ENCODE measurements around the gene SPATA16.
A peak's percentile ranks its signal among the peaks of the same experiment; 100 is the strongest.
"Not testable (repeated sequence)": the region's sequence is repeated elsewhere in the genome, so short reads cannot be mapped to it uniquely, and the experiment has no call there.

The SPATA16 gene

DNA sequence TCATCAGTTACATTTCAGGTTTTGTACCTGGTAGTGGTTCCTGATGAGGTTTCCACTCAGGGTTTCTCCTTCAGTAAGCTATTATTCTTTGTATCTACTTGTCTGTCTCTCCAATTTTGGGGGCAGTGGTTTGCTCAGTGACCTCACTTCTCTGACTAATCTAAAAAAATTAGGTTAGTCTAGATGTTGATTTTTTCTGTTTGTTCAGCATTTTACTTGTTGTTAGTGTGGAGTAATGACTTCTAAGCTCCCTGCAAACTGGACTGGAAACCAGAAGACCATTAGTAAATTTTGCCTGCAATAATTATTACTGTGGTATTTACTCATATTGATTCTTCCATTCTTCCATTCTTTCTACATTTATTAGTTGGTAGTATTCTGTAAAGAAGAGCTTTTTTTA is 139.4 kb downstream of the SPATA16 start:
- no peak for DNase-seq

DNA sequence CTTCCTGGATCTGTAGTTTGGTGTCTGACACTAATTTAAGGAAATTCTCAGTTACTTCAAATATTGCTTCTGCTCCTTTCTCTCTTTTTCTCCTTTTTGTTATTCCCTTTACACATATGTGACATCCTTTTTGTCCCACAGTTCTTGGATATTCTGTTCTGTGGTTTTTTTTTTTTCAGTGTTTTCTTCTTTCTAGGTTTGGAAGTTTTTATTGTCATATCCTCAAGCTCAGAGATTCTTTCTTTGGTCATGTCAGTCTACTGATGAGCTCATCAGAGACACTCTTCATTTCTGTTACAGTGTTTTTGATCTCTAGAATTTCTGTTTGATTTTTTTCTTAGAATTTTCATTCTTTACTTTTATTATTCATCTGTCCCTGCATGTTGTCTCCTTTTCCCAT is 140.5 kb downstream of the SPATA16 start:
- DNase-seq = no peak

DNA sequence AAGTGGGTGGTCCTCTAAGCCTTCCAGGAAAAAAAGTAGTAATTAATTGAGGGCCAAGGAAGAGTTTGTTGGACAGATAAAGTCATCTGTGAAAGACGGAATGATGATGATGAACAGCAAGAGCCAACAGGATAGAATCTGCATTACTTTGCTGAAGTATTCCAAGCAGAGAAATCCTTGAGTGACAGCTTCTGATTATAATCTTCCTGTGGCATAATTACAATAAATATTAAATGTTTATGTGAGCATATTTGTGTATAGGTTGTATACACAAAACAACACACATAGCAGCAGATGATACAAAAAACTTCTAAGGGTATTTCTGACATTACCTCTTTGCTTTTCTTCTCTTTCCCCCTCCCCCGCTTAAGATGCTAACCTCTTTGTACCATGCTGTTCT is 147.6 kb downstream of the SPATA16 start:
- no peak for DNase-seq

DNA sequence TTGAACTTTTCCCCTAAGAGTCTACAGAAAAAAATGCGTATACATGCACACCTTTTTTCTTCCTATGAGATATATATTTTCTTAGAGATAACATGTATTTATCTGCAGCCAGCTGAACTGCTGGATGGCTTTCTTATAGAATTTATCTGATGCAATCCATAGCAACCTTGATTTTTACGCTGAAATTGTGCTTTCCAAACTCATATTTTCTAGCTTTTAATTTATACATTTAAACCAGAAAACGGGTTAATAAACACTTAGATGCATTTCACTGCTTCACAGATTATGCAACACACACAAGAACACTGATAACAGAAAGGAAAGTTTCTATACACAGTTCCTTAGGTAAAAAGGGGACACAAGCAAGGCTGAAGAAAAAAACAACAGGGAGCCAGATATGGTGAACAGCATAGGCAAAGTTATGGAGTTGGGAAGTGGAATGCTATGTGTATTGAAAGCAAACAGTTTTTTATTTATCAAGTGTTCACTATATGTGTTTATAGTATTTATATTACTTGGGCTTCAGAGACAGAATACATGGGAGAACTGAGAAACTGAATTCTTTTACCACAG is 149.5 kb downstream of the SPATA16 start:
- no peak for DNase-seq

DNA sequence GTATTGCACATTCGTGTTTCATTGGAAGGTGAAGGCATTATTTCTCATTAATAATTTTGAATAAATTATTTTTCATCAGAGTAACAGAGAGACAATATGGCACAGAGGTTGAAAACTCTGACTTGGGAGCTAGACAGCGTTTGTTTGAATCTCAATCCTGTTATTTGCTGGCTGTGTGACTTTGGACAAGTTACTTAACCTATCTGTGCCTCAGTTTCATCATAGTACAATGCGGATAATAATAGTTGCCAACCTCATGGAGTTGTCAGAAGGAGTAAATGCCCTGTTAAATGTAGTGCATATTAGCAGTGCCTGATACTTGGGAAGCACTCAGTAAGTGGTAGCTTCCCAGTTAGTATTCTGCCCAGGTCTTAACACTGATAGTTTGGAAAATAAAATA is 151.7 kb downstream of the SPATA16 start:
- no peak for DNase-seq

DNA sequence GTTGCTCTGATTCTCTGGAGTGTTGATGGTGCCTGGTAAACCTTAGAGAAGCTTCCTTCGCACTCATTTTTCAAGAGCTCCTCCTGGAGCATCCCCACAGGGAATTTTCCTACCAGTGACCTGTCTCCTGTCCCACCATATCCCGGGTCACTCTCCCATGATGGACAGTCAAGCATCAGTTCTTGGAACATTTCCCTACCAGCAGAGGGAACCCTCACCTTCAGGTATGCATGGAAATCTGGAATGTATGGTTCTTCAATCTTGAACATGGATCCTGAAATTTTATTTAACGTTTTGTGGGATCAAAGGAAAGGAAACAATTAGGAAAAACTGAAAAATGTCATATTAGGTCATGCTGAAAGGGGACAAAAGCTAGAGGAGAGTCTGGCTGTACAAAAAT is 153.8 kb downstream of the SPATA16 start:
- DNase-seq = no peak

DNA sequence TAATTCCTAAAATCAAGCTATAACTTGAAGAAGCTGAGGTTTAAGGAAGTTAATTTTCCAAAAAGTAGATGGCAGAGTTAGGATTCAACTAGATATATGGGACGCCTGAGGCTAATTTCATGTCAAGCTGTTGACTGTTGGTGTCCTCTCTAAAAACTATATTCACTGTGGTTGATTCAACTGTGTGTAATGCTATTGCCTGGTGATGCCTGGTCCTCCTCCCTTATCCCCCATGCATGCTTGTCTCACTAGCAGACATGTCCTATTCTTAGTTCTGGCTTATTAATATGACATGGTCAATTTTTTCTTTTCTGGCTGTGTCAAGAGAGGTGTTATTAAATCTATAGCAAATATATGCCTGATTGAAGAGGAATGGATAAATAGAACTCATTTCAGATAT is 156.1 kb downstream of the SPATA16 start:
- DNase-seq = no peak

DNA sequence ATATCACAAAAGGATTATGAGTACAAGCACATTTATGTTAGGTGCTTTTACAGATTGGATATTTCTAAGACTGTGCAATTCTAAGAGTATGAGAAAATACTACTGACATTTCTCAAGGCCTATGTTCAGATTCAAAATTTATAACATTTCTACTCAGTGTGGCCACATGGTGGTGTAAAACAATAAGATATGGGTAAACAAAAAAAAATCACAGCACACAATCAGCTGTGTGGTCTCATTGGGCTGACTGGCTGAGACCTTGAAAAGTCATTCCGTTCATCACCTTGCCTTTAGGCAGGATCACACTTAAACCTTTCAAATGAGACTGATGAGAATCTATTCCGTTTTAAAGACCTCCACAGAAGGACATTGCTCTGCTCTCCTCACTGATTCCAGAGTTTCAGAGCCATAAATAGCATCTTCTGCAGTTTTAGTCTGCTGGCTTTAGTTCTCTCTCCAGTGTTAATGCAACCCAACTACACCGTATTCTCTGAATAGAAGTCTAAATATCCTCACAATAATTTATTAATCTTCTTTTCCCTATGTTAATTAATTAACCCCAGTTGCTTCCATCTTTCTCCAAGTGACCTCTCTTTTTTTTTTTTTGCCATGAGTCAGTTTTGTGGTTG is 158.2 kb downstream of the SPATA16 start:
- DNase-seq = peak; percentile 16

DNA sequence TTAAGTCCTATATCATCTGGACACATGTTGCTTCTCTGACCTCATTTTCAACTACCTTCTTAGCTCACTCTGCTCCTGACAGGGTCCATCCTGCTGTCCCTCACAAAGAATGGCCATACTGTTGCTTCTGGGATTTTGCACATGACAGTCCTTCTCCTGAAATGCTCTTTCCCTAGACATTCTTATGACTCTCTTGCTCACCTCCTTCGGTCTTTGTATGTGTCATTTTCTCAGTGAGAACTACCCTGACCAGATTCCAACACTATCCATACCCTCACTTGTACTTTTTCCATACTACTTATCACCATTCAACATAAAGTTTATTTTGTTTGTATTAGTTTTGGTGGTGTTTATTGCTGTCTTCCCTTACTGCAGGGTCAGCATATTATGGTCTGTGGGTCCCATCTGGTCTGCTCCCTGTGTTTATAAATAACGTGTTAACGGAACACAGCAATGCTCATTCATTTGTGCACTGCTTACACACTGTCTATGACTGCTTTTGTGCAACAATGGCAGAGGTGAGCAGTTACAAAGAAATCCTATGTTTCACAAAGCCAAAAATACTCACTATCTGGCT is 159.5 kb downstream of the SPATA16 start:
- DNase-seq = no peak

DNA sequence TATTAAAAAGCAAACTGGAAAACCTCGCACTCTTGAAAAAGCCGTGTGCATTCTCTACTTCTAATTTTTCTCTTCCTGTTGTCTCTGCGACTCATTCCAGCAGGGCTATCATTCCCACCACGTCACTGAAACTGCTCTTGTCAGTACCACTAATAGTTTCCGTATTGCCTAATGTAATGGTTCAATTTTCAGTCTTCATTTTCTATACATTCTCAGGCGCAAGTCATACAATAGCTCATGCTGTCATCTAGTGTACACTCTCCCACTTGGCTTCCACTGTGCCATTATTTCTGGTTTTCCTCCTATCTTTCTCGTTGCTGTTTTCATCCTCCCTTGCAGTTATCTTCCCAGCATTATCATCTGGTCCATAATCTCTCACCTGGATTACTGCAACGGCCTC is 160.2 kb downstream of the SPATA16 start:
- DNase-seq = no peak

DNA sequence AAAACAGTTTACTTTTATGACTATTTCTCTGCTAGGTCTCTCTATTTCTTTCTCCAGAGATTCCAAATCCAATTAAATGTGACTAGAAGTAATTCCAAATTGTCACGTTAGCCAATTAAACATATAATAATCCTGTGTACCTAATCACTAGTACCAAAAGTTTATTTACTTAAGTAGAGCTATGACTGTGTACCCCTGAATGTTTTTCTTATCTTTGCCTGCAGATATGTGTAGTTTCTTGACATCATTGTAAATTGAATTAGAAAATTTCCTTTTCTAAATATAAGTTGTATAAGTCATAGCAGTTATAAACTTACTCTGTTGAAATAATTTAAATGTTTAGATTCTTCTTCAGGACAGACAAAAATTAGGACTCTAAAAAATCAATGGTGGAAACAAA is 163.3 kb downstream of the SPATA16 start:
- DNase-seq = no peak

DNA sequence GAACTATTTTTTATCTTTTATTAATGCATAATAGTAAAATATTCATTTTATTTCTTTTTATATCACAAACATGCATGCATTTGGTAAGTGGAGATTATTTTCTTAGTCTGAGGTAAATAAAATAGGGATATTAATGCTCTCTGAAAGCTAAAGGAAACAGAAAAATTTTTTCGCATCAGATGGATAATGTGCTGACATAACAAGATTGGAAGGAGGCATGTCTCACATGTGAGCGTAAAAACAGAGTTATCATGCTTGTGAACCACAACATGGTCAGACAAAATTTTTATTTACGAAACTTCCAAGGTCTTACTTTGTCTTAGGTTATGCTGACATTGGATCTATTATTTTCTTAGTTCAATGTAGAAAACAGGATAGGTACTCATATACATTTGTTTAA is 166.1 kb downstream of the SPATA16 start:
- DNase-seq = no peak

DNA sequence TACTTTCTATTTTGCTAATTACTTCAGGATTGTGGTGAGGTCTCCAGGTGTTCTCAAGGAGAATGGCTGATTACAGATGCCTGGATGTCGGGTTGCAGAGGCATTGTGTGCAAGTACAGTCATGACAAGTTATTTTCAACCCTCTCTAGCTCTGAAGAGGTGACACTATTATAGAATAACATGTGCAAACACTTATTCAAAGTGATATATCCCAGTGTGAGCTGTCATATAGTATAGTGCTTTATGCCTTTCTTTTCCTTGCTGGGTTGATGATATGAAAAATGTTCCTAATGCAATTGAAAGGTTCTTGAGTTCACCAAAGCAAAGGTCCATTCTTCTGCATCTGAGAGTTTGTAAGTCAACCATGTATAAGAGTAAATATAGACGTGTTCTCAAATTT is 167.2 kb downstream of the SPATA16 start:
- DNase-seq = no peak

DNA sequence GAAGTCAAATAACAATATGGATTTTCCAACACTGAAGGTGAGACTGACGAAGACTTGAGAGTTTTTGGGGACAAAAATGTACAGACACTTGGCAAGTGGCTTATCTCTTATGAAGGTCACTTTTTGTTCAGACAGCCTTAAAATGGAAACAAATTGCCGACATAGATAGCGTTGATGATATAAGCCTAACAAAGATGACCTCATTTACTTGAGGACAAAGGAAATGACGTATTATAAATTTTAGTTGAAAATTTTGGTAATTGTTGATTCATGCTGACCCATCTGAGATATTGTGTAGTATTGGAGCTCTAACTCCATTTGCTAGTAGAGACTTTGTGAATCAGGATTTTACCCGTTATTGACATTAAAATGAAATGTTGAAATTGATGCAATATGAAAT is 168.3 kb downstream of the SPATA16 start:
- DNase-seq = no peak

DNA sequence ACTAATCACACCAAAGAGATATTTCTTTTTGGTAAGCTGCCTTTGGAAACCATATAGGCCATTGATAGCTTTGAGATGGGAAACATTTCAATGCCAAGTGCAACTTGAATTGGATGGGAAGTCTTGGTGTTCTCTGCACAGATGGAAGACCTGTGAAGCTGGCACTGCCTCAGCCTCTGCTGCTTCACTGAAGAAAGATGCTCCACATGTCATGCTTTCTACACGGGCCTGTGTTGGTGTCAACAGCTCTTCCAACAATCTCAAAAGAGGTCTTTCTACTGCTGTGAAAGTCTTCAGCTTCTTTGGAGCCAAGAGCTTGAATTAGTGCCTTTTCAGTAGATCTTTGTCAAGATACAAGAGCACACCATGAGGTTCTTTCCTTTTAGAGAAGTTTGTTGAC is 169.0 kb downstream of the SPATA16 start:
- no peak for DNase-seq

DNA sequence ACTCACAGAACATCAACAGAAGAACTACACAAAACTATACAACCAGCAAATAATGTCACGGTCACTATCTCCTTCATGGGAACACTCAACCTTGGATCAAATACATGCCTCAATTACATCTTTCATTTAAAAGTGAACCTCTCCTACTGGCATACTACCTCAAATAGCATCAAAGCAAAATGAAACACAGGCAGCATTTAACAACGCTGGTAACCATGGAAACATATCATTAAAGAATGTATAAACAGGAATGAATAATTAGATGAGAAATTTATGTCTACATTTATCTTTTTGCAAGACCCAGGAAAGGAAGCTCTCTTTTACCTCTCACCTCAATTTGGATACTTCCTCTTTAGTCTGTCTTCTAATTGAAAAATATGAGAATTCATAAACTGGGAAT is 172.4 kb downstream of the SPATA16 start:
- no peak for DNase-seq

DNA sequence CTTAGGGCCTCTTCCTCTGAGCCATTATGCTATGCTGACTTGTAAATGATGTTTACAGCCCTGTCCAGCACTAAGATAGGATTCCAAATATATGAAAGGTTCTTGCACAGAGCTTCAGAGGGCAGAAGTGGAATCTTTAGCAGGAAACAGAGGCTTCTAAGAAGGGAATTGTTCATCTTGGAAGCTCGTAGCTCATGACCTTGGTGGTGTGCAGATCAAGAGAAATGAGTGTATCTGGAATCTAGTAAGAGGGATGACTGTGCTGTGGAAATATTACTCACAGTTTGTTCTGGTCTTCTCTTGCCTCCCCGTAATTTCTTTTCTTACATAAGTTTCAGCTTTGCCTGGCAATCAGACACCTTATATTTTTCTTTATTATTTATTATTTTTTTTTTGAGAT is 175.8 kb downstream of the SPATA16 start:
- no peak for DNase-seq

DNA sequence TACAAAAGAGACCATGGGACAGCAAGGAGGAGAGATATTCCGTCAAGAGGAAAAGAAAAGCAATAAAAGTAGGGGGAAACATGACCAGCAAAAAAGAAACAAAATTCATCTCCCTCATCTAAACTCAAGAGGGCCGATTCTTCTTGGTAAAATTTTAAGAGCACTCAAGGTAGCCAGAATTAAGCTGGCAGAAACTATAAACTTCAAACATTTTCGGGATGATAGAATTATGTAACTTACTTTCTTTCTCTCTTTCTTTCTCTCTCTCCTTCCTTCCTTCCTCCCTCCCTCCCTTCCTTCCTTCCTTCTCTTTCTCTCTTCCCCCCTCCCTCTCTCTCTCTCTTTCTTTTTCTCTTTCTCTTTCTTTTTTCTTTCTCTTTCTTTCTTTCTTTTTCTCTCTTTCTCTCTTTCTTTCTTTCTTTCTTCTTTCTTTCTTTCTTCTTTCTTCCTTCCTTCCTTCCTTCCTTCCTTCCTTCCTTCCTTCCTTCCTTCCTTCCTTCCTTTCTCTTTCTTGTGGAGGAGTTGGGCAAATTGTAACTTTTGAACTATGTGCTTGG is 180.3 kb downstream of the SPATA16 start:
- not testable (repeated sequence) for DNase-seq

DNA sequence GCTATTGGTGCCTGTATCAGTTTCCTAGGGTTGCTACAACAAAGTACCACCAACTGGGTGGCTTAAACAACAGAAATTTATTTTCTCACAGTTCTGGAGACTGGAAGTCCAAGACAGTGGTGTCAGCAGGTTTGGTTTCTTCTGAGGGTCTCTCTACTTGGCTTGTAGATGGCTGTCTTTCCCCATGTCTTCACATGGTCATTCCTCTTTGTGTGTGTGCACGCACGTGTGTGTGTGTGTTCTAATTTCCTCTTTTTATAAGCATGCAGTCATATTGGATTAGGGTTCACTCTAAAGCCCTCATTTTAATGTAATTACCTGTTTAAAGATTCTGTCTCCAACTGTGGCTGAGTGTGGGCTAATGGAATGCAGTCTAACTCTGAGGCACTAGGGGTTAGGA is 182.5 kb downstream of the SPATA16 start:
- DNase-seq = no peak

DNA sequence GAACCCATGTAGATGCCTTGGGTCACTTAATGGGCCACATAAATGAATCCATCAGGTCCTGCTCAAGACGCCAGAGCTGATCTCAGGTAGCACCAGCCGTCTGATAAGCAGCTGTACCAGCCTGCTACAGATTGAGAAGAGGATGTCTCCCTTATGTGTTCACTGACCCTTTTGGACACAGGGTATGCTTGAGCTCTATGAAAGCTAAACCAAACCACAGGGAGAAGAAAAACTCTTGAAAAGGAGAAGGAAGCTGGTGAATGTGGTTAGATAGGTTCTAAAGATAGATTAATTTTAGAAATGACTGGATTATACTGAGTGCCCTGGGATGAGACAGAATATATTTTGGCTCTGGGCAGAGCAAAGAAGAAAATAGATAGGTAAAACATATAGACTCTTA is 187.5 kb downstream of the SPATA16 start:
- no peak for DNase-seq

DNA sequence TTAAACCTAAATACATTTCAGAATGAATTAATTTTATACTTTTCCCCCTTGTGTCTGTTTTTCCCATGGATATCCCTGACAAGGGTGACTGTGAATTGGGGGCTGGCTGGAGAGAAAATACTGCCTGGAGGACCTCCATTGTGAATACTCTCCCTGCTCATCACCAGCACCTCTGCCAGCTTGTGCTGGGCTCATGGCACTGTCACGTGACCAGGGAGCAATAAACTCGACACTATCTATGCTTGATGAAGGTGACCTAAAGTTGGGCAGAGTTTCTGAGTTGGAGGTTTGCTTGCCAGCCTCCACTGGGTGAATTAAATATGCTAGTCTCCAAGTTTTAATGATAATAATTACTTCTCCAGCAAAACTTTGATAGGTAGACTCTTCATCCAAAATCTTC is 189.5 kb downstream of the SPATA16 start:
- no peak for DNase-seq

DNA sequence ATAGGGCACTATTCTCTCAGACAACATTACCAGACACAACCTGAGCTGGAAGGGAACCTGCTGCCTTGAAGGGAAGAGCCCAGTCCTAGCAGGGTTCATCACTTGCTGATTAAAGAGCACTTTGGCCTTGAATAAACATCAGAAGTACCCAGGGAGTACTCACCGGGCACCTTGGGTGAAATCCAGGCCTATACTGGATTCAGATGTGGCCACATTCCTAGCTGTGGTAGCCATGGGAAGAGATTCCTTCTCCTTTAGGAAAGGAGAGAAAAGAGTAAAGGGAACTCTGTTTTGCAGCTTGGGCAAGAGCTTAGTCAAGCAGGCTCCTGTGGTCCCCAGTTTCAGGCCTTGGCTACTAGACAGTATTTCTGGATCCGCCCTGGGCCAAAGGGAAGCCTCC is 195.0 kb downstream of the SPATA16 start:
- DNase-seq = no peak

DNA sequence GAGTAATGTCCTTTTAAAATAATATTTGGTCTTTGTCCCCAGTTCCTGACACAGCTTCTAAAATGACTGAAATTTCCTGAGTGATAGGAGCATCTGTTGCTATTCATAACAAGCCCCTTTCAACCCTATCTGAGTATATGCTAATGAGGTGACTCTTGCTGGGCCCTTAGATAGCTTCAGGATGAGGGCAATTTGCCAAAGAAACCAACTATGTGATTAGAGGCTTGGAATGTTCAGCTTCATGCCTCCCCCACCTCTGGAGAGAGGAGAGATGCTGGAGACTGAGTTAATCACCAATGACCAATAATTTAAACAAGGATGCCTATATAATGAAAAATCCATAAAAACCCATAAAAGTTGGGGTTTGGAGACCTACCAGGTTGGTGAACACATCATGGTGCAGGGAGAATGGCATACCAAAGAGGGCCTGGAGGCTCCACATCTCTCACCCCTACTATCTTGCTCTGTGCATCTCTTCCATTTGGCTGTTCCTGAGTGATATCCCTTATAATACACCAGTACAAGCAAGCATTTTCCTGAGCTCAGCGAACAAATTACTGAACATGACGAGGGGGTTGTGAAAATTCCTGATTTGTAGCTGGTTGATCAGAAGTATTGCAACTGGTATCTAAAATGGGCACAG is 201.3 kb downstream of the SPATA16 start:
- DNase-seq = no peak

DNA sequence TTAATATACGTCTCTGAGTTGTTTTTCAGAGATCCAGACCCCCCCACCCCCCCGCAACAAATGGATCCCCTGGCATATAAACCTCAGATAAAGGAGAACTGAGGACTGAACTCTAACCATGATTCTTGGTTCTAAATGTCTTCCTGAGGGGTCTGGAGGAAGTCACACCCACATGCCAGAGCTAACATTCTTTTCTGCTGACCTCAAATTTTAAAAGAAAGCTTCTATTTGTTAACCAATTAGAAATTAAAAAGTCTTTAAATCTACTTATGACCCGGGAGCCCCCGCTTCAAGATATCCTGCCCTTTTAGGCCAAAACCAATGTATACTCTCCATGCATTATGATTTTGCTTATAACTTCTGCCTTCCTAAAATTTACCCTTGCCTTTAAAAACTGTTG is 202.2 kb downstream of the SPATA16 start:
- DNase-seq = no peak

All from RPMI8226 (cell line).